Cardiac fibroblast (primary cell): ENCODE measurements around the gene IL18.

Experiments
- DNase-seq, 2 donors: peaks; one replicate each; pipeline versions ENCODE4 v3.0.0 to v3.0.0-alpha.2; 2010; ENCODE audit warnings: low read depth in 2 of 2
- H3K4me3 ChIP-seq, 2 donors: replicated peaks in 1 of 2; 1 replicate in 1 of 2; 2 replicates in 1 of 2; pipeline ENCODE4 v1.5.1; 2011; ENCODE audit warnings: low read depth in 2 of 2, low read length in 2 of 2, mild to moderate bottlenecking in 2 of 2, moderate library complexity in 1 of 2
- TF ChIP-seq, protein P1 (sequence below): IDR thresholded peaks from one replicate; pipeline ENCODE4 v1.5.1; 2011; ENCODE audit warnings: low read depth, mild to moderate bottlenecking, low read length, inconsistent platforms

The IL18 gene

DNA sequence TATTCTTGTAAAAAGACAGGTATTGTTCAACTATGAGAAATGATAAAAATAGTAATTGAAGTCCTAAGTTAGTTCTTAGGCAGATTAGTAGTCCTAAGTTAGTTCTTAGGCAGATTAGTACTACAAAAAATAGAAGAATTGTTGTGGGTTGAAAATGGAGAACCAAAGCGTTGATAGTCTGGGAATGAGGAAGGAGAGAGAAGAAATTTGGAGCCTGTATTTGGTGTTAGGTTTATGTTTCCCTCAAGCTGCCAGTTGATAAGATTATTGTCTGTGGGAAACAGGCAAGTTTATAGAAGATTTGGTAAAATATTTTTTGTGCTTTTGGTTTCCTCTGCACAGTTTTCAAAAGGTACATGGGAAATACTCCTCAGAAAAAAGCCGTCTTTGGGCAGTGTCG is 15.0 kb upstream of the IL18 start:
- DNase-seq = no peak
- no peak overlapping the region for H3K4me3 ChIP-seq
- TF ChIP-seq, protein P1, sequence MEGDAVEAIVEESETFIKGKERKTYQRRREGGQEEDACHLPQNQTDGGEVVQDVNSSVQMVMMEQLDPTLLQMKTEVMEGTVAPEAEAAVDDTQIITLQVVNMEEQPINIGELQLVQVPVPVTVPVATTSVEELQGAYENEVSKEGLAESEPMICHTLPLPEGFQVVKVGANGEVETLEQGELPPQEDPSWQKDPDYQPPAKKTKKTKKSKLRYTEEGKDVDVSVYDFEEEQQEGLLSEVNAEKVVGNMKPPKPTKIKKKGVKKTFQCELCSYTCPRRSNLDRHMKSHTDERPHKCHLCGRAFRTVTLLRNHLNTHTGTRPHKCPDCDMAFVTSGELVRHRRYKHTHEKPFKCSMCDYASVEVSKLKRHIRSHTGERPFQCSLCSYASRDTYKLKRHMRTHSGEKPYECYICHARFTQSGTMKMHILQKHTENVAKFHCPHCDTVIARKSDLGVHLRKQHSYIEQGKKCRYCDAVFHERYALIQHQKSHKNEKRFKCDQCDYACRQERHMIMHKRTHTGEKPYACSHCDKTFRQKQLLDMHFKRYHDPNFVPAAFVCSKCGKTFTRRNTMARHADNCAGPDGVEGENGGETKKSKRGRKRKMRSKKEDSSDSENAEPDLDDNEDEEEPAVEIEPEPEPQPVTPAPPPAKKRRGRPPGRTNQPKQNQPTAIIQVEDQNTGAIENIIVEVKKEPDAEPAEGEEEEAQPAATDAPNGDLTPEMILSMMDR = no peak

DNA sequence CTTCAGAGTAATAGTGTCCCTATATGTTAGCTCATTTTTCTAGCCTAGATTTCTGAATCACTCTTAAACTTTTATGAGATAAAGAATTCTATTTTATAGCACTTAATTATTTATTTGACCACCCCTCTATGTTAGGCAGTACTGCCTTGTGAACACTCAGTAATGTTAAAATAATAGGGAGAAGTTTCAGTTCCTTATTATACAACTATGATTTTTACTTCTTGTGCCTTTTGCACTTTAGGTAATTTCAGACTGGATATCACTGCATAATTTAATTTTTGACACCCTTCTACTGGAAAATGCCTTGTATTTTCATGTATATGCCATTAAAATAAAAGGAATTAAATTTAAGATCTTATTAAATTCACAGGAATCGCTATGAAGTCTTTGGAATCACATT is 14.5 kb upstream of the IL18 start:
- H3K4me3 ChIP-seq = no peak overlapping the region
- TF ChIP-seq, protein P1 = no peak
- no peak for DNase-seq

DNA sequence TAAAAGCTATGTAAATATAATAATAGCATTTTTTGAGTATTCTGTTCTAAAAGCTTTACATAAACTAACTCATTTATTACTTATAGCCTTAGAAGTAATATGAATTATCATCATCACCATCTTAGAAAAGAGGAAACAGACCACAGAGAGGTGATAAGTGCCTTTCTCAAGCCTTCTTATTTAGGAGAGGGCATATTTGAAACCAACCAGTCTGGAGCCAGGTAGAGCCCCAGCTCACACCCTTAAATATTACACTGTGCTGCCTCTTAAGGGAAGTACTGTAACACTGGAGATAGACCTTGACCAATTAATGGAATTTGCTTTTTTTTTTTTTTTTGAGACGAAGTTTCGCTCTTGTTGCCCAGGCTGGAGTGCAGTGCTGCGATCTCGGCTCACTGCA is 13.7 kb upstream of the IL18 start:
- no peak for DNase-seq
- TF ChIP-seq, protein P1 = no peak
- no peak overlapping the region for H3K4me3 ChIP-seq

DNA sequence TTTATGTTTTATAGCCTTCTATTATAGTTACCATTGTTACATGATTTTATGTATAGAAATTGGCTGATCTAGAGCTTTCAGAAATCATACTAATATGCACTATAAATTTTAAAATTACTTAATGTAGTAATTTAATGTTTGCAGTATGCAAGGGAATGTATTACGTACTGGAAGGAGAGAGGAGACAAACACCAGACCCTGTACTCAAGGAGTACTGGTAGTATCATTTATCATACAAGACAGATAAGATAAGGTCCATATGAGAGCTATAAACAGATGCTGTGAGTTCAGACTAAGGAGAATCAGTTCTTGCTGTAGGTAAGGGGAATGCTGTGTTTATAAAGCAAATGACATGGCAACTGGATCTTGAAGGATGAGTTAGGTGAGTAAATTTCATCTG is 12.2 kb upstream of the IL18 start:
- TF ChIP-seq, protein P1 = no peak
- DNase-seq = no peak
- H3K4me3 ChIP-seq = no peak overlapping the region

DNA sequence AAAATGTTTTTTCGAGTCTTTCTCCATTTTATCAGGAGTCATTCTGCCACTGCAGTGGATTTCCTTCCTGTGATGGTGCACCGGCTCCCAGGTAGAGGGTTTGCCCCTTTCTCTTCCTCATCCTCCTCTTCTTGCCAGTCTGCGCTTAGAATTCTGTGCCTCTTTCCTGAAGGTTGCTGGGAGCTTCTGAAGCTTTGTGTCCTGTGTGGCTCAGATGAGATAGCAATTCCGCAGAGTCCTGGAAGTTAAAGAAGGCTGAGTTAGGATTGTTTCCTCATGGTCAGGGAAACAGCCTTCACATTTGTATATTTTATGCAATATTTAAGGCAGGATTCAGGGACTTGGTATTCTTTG is 11.7 kb upstream of the IL18 start:
- H3K4me3 ChIP-seq = peak overlapping the region; percentile 23 to 36
- no peak for DNase-seq

DNA sequence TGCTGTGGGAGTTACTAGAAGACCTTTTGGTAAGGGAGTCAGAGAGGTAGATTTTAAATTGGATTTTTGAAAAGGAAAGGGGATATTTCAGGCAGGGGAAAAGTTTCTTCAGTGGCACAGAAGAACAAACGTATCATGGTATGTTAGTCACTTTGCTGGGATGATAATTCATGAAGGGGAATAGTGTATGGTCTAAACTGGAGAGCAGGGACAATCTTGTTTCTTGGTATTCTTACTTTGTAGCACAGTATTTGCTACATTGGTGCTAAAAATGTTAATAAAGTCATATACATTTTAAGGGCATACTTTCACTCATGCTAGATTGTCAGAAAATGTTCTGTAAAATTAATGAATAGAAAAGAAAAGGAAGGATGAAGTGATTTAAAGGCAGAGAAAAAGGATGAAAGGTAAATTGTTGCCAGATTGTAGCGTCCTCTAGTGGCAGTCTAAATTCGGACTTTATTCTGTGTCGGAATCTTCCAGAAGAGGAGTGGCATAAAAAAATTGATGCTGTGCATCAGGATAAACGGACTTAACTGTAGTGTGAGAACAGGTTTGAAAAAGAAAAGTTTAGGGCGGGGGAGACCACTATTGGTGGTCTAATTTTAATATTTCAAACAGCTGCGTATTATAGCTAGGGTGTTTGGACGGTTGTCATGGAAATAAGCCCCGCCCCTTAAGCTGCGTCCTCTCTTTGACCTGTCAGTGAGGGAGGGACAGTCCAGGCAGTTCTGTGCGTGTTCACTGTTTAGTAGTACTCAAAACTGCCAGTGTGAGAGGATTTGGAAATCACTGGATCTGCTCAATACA is 11.1 kb upstream of the IL18 start, which contains the start of gene BCO2:
Gene BCO2, plus strand, starts transcription at position 724 of the 810 bp plus-strand sequence. CDS start 90 bp downstream, outside the sequence.
- H3K4me3 ChIP-seq = peak within 1 kb of the TSS; percentile 23 to 36
- TF ChIP-seq, protein P1 = peak; percentile 85
- peak; percentile 86 to 88 for DNase-seq

More for the DNA sequence above, 11.7 kb upstream of the IL18 start:
- TF ChIP-seq, protein P1 = no peak
